ENCODE data around the gene PRRX1. TPM values are rescaled to one million over a fixed set of nuclear protein-coding genes. Genes with fewer than 3 reads are reported as not detected.
A peak's percentile ranks its signal among the peaks of the same experiment; 100 is the strongest.

PRRX1 gene
- total RNA-seq, 1 experiment from 2014 or later = 1.2 TPM

DNA sequence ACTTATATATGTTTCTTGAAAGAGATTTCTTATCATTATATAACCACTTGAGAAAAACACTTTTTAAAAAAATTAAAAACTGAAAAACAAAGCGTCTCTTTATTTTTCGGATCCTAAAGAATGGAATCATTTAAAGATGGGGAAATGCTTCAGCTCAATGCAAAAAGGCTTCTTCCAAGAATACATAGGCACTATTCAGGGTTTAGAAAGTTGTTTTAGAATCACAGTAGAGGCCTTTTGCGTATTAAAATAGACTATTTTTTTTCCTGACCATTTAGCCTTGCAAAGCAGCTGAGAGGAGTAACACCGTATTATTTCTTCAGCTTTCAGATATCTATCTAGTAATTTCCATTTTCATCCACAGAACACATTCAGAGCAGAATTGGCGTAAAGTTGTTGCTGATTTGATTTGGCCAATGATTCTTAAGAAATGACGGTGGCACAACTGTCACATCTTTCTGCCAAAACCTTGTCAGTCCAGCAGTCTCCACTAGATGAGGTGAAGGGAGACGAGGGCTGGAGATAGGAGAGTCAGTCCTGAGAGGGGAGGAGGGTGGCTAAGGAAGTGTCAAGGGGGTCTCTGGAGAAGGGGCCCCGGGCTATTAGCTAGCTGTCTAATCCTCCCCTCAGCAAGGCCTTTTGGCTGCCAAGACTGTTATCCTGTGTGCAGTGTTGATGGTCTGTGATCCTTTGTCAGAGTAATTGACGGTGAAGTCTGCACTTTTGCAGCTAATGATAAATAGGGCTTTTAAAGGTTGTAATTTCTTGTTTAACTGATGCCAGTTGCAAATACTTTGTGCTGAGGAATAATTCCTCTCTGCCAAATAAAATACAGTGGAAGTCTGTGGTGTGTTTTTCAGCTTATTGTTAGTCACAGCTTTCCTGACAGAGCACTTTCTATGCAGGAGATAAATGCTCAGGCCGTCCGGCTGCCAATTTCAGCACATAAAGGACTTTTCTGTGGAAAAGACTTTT lies 34.7 kb downstream of the PRRX1 start:
- Histone ChIP-seq H3K27me3 (no peaks in the 10 kb centered on the region), H3K9me3 (no peaks in the 10 kb centered on the region), H3K36me3 (no peaks in the 10 kb centered on the region), H3K4me3 (no peak overlapping the region)
- peak; percentile 35 for DNase-seq

DNA sequence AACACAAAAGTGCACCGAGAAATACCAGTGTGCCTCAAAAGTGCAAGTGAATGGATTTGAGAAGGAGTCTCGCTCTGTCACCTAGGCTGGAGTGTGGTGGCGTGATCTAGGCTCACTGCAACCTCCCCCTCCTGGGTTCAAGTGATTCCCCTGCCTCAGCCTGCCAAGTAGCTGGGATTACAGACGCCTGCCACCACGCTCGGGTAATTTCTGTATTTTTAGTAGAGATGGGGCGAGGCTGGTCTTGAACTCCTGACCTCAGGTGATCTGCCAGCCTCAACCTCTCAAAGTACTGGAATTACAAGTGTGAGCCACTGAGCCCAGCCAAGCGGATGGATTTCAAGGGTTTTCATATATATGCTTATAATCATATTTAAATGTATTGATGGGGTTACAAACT lies 35.8 kb downstream of the PRRX1 start:
- Histone ChIP-seq H3K9me3 (no peaks in the 10 kb centered on the region), H3K4me3 (no peak overlapping the region), H3K27me3 (no peaks in the 10 kb centered on the region), H3K36me3 (no peaks in the 10 kb centered on the region)
- no peak for DNase-seq

DNA sequence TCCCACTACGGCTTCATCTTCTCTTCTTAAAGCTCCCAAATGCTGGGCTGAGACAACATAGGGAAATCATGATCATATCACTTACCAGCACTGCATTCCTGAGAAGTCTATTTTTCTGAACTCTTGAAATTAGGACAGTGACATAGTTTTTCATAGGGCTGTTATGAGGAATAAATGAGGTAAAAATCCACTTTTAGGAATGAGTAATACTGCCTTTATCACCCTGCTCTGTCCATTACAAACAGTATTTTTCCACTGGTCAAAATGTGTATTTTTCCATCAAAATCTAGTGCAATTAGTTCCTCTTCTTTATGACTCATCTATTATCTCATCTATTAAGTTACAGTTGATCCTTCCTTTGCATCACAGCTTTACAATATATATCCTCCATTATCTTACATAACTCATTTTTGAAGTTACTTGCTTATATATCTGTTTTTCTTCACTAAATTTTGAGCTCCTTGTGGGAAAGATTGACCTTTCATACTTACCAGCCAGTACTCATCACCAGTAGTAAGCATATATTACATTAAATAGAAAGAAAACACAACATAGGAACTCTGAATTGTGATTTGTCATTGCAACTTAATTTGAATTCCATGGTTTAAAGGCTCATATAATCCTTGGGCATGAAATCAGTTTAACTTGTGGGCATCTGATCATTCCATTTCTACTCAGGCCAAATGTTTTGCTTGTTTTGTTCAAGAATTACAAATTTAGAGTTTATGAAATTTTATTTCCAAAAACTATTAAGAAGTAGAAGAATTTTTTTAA lies 37.1 kb downstream of the PRRX1 start:
- DNase-seq = no peak

DNA sequence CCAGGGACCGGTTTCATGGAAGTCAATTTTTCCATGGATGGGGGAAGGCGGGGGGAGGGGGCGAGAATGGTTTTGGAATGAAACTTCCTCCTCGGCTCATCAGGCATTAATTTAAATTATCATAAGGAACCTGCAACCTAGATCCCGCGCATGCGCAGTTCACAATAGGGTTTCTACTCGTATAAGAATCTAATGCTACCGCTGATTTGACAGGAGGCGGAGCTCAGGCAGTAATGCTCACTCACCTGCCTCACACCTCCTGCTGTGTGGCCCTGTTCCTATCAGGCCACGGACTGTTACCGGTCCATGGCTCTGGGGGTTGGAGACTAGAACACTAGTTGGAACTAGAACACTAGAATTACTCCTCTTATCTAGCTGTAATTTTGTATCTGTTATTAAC lies 38.0 kb downstream of the PRRX1 start:
- no peak for DNase-seq
- Histone ChIP-seq H3K27me3 (no peaks in the 10 kb centered on the region), H3K4me3 (no peak overlapping the region), H3K9me3 (0 out of 2 replicates have a peak, but pooled peaks cover 5% of the 10 kb centered on the region), H3K36me3 (no peaks in the 10 kb centered on the region)

More for the DNA sequence above, 37.1 kb downstream of the PRRX1 start:
- Histone ChIP-seq H3K36me3 (no peaks in the 10 kb centered on the region), H3K27me3 (no peaks in the 10 kb centered on the region), H3K4me3 (no peak overlapping the region), H3K9me3 (0 out of 2 replicates have a peak, but pooled peaks cover under 1% of the 10 kb centered on the region)

DNA sequence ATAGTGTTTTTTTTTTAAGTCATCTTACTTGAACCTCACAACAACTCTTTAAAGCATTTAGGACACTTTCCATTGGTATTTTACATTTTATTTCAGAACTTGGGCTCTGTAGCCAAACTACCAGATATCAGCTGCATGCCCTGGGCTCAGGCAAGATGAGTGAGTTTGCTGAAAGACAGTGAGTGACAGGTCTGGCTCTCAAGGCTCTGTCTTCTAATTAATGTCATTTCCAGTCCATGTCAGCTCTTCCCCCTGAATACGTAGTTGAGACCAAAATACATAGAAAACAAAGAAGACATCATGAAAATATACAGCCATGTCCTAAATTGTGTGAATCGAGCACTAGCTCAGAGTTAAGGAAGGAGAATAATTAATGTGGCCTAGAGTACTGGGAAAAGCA lies 39.7 kb downstream of the PRRX1 start:
- DNase-seq = no peak
- 0 out of 2 replicates have a peak, but pooled peaks cover 5% of the 10 kb centered on the region for H3K9me3 ChIP-seq
- no peak overlapping the region for H3K4me3 ChIP-seq
- no peaks in the 10 kb centered on the region for H3K27me3 ChIP-seq
- H3K36me3 ChIP-seq = no peaks in the 10 kb centered on the region

DNA sequence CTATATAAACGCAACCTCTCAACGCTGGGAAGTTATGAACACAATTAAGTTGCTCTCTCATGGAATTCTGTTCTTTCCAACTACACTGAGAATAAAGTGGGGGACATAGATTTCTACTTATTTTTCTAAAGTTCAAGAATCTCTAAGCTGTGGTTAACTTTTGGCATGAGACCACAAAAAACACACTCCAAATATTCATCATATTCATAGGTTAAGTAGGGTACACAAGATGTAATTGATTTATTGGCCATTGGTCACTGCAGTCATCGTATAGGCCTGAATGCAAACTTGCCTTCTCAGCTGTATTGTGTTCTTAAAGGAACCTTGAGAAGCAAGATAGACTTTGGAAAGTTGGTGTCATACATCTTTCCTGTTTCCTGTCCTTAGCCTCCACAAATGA lies 40.3 kb downstream of the PRRX1 start:
- Histone ChIP-seq H3K36me3 (no peaks in the 10 kb centered on the region), H3K27me3 (no peaks in the 10 kb centered on the region), H3K9me3 (0 out of 2 replicates have a peak, but pooled peaks cover 5% of the 10 kb centered on the region), H3K4me3 (no peak overlapping the region)
- no peak for DNase-seq

DNA sequence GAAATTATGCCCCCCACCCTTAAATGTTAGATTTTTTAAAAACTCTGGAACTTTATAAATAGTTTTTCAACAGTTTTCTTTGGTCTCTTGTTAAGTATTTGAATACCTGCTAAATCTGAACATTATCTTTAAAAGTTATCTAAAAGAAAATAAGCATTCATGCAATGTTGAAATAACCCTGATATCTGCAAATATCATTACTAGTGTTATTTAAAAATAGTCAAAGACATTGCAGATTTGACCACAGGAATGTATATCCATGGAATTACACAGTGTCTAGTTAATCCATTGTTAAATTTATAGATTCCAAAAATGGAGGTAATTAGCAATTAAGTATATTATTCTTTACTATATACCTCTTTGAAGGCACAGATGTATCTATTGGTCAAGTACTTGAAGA lies 42.0 kb downstream of the PRRX1 start:
- Histone ChIP-seq H3K4me3 (no peak overlapping the region), H3K36me3 (no peaks in the 10 kb centered on the region), H3K9me3 (peaks cover 9% of the 10 kb centered on the region), H3K27me3 (no peaks in the 10 kb centered on the region)
- no peak for DNase-seq

DNA sequence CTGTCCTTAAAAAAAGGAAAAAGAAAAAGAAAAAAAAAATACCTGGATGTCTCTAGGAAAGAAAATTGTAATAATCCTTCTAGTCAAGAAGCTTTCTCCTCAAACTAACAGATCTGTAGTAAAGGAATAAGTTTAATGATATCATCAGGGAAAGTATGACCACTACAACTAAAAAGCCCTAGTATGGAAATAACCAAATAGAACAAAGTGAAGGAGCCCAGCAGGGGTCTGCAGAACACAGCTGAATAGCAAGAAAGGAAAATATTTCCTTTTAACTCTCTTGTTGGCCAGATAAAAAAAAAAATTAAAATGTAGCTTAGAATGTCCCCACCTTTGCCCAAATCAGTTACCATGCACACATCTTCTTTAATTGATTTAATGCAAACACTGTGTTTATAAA lies 43.2 kb downstream of the PRRX1 start:
- Histone ChIP-seq H3K27me3 (no peaks in the 10 kb centered on the region), H3K4me3 (no peak overlapping the region), H3K36me3 (no peaks in the 10 kb centered on the region), H3K9me3 (peaks cover 20% of the 10 kb centered on the region)
- no peak for DNase-seq

DNA sequence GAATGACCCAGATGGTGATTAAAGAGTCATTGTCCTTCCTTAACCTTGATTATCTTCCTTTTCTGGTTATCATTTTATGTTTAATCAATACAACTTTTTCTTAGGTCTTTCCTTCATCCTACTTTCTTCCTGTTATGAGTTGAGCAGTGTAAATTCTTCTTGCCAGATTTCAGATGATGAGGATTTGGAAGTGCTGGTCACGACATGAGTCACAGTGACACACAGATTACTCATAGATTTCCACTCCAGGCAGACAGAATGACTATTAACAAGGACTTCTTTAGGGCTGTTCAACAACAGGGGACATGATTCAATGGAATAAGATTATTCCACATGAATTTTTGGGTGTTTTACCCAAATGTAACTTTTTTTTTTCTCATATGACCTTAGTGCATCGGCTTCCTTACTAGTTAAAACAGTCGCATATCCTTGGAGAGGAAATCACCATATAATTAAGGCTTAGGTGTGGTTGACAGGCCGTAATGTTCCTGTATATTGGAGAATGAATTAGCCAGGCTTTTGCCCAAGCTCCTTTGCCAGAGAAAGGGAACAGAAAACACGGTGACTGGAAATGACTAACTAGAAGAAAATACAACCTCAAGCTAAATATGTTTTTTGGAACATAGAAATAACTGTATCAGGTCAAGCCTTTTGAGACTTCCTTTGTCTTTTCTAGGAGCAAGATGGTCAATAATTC lies 44.2 kb downstream of the PRRX1 start:
- H3K9me3 ChIP-seq = peaks cover 22% of the 10 kb centered on the region
- H3K4me3 ChIP-seq = no peak overlapping the region
- no peaks in the 10 kb centered on the region for H3K27me3 ChIP-seq
- peak; percentile 74 for DNase-seq
- H3K36me3 ChIP-seq = no peaks in the 10 kb centered on the region

DNA sequence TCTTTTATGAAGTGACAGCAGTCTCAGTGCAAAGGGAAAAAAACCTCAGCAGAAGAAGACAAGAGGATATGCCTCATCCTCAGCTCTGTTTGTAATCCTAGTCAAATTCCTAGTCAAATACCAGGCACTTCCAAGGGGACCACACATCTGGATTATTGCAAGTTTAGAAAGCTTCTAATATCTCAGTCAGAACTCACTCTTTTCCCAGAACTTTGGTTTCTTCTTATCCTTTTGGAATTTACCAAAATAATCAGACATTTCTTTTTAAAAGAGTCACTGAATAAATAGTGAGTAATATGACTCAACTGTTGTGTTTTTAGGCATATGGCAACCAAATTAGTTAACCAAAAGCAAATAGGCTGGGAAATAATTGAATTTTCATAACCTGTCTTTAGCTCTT lies 47.8 kb downstream of the PRRX1 start:
- DNase-seq = no peak
- H3K36me3 ChIP-seq = no peaks in the 10 kb centered on the region

DNA sequence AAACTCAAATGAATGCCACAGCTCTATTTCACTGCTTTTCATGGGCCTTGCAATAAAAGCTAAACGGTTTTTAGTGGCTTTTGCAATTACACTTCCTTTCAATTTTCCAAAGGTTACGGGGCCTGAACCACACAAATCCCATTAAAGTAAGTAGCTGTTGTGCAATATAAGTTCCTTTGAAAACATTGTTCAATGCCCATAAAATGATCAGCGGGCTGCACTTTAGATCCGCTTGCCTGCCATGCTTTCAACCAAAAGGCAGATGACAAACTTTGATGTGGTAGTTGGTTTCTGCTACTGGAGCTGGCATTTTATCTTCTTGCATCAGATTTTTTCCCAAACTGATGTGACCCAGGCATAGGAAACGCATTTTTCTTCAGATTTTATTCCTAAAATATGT lies 50.2 kb downstream of the PRRX1 start:
- Histone ChIP-seq H3K9me3 (peaks cover 17% of the 10 kb centered on the region), H3K4me3 (no peak overlapping the region), H3K27me3 (no peaks in the 10 kb centered on the region), H3K36me3 (no peaks in the 10 kb centered on the region)
- DNase-seq = no peak

More for the DNA sequence above, 47.8 kb downstream of the PRRX1 start:
- Histone ChIP-seq H3K9me3 (peaks cover 17% of the 10 kb centered on the region), H3K27me3 (no peaks in the 10 kb centered on the region), H3K4me3 (no peak overlapping the region)

DNA sequence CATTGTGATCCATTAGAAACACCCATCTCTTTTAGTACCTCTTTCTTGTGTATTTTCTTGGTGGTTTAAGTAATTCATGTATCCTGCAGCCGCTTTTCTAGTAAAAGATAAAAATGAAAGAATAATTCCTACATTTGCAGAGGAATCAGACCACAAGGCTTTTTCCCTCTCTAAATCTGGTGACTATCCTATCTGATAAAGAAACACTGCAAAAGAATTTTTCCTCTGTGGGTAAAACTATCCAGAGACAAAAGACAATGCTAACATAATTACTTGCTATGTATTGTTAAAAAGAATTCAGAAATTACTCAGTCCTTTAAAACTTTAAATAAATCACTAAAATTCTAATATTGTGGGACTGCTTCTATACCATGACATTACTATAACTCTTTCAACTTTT lies 51.0 kb downstream of the PRRX1 start:
- peaks cover 17% of the 10 kb centered on the region for H3K9me3 ChIP-seq
- no peaks in the 10 kb centered on the region for H3K27me3 ChIP-seq
- no peaks in the 10 kb centered on the region for H3K36me3 ChIP-seq
- DNase-seq = no peak
- no peak overlapping the region for H3K4me3 ChIP-seq

DNA sequence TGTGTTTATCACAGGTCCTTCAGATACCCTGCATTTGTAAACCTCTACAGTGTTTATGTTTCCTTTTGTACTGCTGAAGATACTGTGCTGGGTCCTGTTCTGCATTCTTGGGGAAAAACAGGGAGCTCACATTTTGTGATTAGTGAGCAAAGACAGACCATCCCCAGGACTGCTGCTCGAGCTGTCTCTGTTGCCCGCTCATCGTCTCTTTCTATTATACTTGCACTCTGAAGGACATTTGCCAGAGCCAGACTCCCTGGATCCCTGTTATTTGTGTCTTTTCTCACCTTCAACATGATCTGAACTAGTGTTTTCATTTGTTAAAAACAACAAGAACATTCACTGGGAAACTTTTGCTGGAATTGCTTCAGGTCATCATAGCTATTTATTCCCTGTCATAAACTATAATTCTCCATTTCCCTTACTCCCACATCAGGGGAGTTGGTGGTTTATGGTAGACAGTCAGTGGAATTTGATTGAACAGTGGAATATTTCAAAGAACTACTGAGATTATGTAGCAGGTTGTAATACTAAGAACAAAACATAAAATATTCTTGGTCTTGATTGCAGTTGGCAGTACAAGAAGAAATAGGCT lies 53.0 kb downstream of the PRRX1 start:
- H3K36me3 ChIP-seq = no peaks in the 10 kb centered on the region
- DNase-seq = no peak
- peaks cover 3% of the 10 kb centered on the region; the same call in 1 of the 2 replicates for H3K9me3 ChIP-seq
- H3K27me3 ChIP-seq = no peaks in the 10 kb centered on the region
- no peak overlapping the region for H3K4me3 ChIP-seq

DNA sequence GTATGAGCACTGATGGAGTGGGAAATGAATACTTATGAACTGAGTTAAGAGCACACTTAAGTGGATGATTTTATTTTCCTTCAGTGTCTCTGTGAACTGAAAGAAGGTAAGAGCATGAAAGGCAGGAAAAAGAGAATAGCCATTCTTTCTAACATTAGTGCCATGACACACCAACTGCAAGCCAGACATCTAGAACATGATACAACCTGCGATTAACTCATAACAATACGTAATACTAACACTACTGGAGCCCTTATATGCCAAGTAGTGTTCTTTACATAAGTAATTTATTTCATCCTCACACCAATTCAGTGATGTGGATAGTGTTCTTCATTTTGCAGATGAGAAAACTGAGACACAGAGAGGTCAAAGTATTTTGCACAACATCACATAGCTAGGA lies 56.7 kb downstream of the PRRX1 start:
- Histone ChIP-seq H3K27me3 (no peaks in the 10 kb centered on the region), H3K4me3 (no peak overlapping the region), H3K9me3 (no peaks in the 10 kb centered on the region), H3K36me3 (no peaks in the 10 kb centered on the region)
- DNase-seq = no peak

DNA sequence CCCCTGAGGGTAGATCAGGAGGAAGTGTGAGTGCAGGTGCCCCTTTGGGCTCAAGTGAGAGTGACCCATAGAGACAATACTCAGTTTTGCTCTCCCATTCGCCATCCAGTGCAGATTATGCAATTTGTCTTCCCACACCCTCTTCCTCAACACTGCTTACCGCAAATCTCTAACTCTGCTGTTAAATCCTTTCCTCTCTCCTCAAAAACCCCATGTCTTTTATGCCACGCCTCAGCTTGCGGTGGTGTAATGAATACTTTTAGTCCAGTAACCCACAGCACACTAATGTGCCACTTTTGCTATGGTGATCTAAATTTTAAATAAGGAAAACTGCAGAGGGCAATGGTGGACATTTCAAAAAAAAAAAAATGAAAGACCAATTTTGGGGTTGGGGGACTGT lies 57.7 kb downstream of the PRRX1 start:
- Histone ChIP-seq H3K4me3 (no peak overlapping the region), H3K36me3 (no peaks in the 10 kb centered on the region), H3K9me3 (no peaks in the 10 kb centered on the region), H3K27me3 (no peaks in the 10 kb centered on the region)
- DNase-seq = no peak

DNA sequence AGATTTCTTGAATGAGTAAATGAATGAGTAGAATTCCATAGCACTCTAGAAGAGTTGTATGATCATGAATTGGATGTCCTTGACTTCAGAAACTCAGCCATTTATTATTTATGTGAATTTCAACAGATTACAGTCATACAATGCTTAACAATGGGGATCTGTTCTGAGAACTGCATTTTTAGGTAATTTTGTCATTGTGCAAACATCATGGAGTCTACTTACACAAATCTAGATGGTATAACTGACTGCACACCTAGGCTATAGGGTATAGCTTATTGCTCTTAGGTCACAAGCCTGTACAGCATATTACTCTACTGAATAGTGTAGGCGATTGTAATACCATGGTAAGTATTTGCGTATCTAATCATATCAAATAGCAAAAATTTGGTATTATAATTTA lies 59.6 kb downstream of the PRRX1 start:
- Histone ChIP-seq H3K27me3 (no peaks in the 10 kb centered on the region), H3K4me3 (no peak overlapping the region), H3K36me3 (no peaks in the 10 kb centered on the region), H3K9me3 (no peaks in the 10 kb centered on the region)
- no peak for DNase-seq

Measured in MG63 (cell line).